ENCODE measurements around the gene GAB2.

Gene GAB2

DNA sequence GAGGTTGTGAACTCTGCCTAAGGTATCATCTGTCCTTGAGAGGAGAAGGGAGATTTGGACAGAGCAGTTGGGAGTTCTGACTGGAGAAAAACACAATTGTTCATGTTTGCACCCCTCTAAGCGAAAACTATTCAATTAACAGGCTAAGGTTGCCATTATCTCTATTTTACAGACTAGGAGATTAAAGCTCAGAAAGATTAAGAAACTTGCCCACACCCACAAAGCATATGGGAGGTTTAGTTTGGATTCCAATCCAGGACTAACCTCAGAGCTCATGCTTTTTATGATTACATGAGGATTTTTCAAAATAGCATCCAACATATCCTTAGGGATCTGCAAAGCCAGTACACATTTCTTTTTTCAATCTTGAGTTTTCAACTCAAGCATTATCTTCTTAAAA lies 22.0 kb downstream of the GAB2 start (continued):
- TF ChIP-seq, protein P1, sequence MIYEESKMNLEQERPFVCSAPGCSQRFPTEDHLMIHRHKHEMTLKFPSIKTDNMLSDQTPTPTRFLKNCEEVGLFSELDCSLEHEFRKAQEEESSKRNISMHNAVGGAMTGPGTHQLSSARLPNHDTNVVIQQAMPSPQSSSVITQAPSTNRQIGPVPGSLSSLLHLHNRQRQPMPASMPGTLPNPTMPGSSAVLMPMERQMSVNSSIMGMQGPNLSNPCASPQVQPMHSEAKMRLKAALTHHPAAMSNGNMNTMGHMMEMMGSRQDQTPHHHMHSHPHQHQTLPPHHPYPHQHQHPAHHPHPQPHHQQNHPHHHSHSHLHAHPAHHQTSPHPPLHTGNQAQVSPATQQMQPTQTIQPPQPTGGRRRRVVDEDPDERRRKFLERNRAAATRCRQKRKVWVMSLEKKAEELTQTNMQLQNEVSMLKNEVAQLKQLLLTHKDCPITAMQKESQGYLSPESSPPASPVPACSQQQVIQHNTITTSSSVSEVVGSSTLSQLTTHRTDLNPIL (CRISPR knock-in tag; IDR thresholded peaks at IDR 0.05; ENCODE audit: low read depth): no peak
- TF ChIP-seq, protein P2, sequence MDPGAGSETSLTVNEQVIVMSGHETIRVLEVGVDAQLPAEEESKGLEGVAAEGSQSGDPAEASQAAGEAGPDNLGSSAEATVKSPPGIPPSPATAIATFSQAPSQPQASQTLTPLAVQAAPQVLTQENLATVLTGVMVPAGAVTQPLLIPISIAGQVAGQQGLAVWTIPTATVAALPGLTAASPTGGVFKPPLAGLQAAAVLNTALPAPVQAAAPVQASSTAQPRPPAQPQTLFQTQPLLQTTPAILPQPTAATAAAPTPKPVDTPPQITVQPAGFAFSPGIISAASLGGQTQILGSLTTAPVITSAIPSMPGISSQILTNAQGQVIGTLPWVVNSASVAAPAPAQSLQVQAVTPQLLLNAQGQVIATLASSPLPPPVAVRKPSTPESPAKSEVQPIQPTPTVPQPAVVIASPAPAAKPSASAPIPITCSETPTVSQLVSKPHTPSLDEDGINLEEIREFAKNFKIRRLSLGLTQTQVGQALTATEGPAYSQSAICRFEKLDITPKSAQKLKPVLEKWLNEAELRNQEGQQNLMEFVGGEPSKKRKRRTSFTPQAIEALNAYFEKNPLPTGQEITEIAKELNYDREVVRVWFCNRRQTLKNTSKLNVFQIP (CRISPR knock-in tag; IDR thresholded peaks at IDR 0.05; ENCODE audit: borderline replicate concordance, low read depth): no peak
- no peak for TF ChIP-seq ZNF8 (CRISPR knock-in tag; IDR thresholded peaks at IDR 0.05)
- TF ChIP-seq SNAI2 (CRISPR knock-in tag; IDR thresholded peaks at IDR 0.05): no peak

DNA sequence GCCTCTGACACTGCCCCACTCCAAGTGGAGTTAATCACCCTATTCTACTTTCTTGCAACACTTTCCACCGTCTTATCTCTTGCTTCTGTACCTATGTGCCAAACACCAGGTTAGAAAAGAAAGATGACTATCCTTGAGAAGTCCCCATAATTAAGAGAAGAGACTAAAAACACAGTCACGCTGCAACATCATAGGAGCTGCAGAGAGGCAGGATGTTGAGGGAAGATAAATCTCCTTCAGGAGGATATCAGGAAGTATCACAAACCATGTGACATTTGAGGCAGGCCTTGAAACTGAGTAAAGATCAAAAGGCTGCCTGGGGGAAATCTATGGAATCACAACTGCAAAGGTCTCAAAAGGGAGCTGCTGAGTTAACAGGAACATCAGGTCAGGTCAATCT lies 24.8 kb downstream of the GAB2 start:
- TF ChIP-seq RARB (CRISPR knock-in tag; IDR thresholded peaks at IDR 0.05): no peak
- no peak for TF ChIP-seq OSR1 (CRISPR knock-in tag; IDR thresholded peaks at IDR 0.05)
- no peak for TF ChIP-seq ZNF8 (CRISPR knock-in tag; IDR thresholded peaks at IDR 0.05)
- no peak for TF ChIP-seq ESRRG (CRISPR knock-in tag; IDR thresholded peaks at IDR 0.05)
- TF ChIP-seq, protein P3, sequence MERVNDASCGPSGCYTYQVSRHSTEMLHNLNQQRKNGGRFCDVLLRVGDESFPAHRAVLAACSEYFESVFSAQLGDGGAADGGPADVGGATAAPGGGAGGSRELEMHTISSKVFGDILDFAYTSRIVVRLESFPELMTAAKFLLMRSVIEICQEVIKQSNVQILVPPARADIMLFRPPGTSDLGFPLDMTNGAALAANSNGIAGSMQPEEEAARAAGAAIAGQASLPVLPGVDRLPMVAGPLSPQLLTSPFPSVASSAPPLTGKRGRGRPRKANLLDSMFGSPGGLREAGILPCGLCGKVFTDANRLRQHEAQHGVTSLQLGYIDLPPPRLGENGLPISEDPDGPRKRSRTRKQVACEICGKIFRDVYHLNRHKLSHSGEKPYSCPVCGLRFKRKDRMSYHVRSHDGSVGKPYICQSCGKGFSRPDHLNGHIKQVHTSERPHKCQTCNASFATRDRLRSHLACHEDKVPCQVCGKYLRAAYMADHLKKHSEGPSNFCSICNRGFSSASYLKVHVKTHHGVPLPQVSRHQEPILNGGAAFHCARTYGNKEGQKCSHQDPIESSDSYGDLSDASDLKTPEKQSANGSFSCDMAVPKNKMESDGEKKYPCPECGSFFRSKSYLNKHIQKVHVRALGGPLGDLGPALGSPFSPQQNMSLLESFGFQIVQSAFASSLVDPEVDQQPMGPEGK (CRISPR knock-in tag; IDR thresholded peaks at IDR 0.05; ENCODE audit: borderline replicate concordance): no peak
- TF ChIP-seq, protein P4, sequence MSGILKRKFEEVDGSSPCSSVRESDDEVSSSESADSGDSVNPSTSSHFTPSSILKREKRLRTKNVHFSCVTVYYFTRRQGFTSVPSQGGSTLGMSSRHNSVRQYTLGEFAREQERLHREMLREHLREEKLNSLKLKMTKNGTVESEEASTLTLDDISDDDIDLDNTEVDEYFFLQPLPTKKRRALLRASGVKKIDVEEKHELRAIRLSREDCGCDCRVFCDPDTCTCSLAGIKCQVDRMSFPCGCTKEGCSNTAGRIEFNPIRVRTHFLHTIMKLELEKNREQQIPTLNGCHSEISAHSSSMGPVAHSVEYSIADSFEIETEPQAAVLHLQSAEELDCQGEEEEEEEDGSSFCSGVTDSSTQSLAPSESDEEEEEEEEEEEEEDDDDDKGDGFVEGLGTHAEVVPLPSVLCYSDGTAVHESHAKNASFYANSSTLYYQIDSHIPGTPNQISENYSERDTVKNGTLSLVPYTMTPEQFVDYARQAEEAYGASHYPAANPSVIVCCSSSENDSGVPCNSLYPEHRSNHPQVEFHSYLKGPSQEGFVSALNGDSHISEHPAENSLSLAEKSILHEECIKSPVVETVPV (CRISPR knock-in tag; IDR thresholded peaks at IDR 0.05): no peak
- no peak for TF ChIP-seq TCF4 (CRISPR knock-in tag; IDR thresholded peaks at IDR 0.05; ENCODE audit: borderline replicate concordance)
- TF ChIP-seq, protein P2 (CRISPR knock-in tag; IDR thresholded peaks at IDR 0.05; ENCODE audit: borderline replicate concordance, low read depth): no peak
- TF ChIP-seq CSDC2 (CRISPR knock-in tag; IDR thresholded peaks at IDR 0.05): no peak
- TF ChIP-seq TOX (CRISPR knock-in tag; IDR thresholded peaks at IDR 0.05; ENCODE audit: borderline replicate concordance): no peak
- TF ChIP-seq ZFP3 (CRISPR knock-in tag; IDR thresholded peaks at IDR 0.05): no peak
- TF ChIP-seq, protein P1 (CRISPR knock-in tag; IDR thresholded peaks at IDR 0.05; ENCODE audit: low read depth): no peak
- TF ChIP-seq GLIS3 (CRISPR knock-in tag; IDR thresholded peaks at IDR 0.05): no peak
- TF ChIP-seq ZNF70 (CRISPR knock-in tag; IDR thresholded peaks at IDR 0.05): no peak
- ATAC-seq: no peak

DNA sequence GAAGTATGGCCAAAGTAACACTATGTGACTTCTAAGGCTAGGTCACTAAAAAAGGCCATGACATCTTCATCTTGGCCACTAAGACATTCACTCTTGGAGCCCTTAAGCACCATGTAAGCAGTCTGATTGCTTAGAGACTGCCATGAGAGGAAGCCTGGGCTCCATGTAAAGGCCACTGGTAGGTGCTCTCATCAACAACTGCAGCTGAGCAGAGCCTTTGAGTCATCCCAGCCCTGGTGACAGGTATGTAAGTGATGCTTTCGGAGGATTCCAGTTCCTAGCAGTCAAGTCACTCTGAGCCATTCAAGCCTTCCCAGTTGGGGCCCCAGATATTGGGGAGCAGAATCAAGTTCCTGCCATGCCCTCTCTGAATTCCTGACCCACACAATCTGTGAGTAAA lies 26.2 kb downstream of the GAB2 start:
- no peak for TF ChIP-seq CSDC2 (CRISPR knock-in tag; IDR thresholded peaks at IDR 0.05)
- TF ChIP-seq ZC3H10 (CRISPR knock-in tag; IDR thresholded peaks at IDR 0.05): no peak
- no peak for TF ChIP-seq PPARA (CRISPR knock-in tag; IDR thresholded peaks at IDR 0.05; ENCODE audit: borderline replicate concordance)
- no peak for TF ChIP-seq RARB (CRISPR knock-in tag; IDR thresholded peaks at IDR 0.05)
- ATAC-seq: no peak

DNA sequence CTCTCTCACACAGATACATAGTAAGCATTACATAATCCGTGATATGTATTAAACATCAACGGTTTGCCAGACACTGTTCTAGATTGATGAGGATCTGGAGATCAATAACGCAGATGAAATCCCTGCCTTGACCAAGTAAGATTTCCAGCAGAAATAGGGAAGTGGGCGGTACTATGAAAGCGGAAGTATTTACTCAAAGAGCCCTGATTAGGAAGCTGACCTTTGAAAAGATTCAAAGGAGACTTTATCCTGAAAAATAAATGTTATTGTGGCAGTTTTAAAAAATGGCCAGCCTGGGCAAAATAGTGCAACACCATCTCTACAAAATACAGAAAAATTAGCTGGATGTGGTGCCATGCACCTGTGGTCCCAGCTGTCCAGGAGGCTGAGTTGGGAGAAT lies 26.8 kb downstream of the GAB2 start:
- no peak for ATAC-seq
- TF ChIP-seq ZNF565 (CRISPR knock-in tag; conservative IDR thresholded peaks at IDR 0.05; ENCODE audit: low read depth) (no peak), SNAI2 (CRISPR knock-in tag; IDR thresholded peaks at IDR 0.05) (no peak), TOX (CRISPR knock-in tag; IDR thresholded peaks at IDR 0.05; ENCODE audit: borderline replicate concordance) (no peak), ESRRG (CRISPR knock-in tag; IDR thresholded peaks at IDR 0.05) (no peak), ARNTL (CRISPR knock-in tag; IDR thresholded peaks at IDR 0.05; ENCODE audit: borderline replicate concordance, low read depth) (no peak), ZNF70 (CRISPR knock-in tag; IDR thresholded peaks at IDR 0.05) (no peak), GLIS3 (CRISPR knock-in tag; IDR thresholded peaks at IDR 0.05) (no peak), RARB (CRISPR knock-in tag; IDR thresholded peaks at IDR 0.05) (no peak), ZFP30 (CRISPR knock-in tag; IDR thresholded peaks at IDR 0.05) (no peak)
- TF ChIP-seq, protein P1 (CRISPR knock-in tag; IDR thresholded peaks at IDR 0.05; ENCODE audit: low read depth): no peak
- TF ChIP-seq, protein P4 (CRISPR knock-in tag; IDR thresholded peaks at IDR 0.05): no peak
- TF ChIP-seq, protein P3 (CRISPR knock-in tag; IDR thresholded peaks at IDR 0.05; ENCODE audit: borderline replicate concordance): no peak

All from SK-N-SH treated with all-trans-retinoic acid at 6 μM for 48 hours (cell line).